ENCODE measurements around the gene CDC73. TPM values are rescaled to one million over a fixed set of nuclear protein-coding genes. Genes with fewer than 3 reads are reported as not detected.

Gene CDC73
- total RNA-seq, 1 experiment from 2014 or later, result 62.5 TPM

GRCh38 chr1:193260896-193261295, 139.1 kb downstream of the CDC73 start:
- H4K91ac ChIP-seq (ENCODE audit: insufficient read length, low read depth, low read length), result no peak overlapping the region
- H3K36me3 Mint-ChIP-seq (ENCODE audit: insufficient read depth in 1 of 3, low read depth in 3 of 3), result peaks cover 0 to 6% (median 0%) of the 10 kb centered on the region in 3 experiments; a peak in 2 of 7 replicates
- H3K9me3 Mint-ChIP-seq, result no peaks in the 10 kb centered on the region
- H2AFZ ChIP-seq (ENCODE audit: low read length), result no peak overlapping the region
- H4K5ac ChIP-seq (ENCODE audit: insufficient read length, low read depth, low read length), result no peak overlapping the region
- H3K23ac ChIP-seq (ENCODE audit: insufficient read length, low read depth, low read length), result no peak overlapping the region
- H3K79me2 ChIP-seq (ENCODE audit: insufficient read depth, low read length), result no peaks in the 10 kb centered on the region
- H3K9me3 ChIP-seq (ENCODE audit: control insufficient read depth, low read depth, low read length), result no peaks in the 10 kb centered on the region
- TF ChIP-seq, protein P1, sequence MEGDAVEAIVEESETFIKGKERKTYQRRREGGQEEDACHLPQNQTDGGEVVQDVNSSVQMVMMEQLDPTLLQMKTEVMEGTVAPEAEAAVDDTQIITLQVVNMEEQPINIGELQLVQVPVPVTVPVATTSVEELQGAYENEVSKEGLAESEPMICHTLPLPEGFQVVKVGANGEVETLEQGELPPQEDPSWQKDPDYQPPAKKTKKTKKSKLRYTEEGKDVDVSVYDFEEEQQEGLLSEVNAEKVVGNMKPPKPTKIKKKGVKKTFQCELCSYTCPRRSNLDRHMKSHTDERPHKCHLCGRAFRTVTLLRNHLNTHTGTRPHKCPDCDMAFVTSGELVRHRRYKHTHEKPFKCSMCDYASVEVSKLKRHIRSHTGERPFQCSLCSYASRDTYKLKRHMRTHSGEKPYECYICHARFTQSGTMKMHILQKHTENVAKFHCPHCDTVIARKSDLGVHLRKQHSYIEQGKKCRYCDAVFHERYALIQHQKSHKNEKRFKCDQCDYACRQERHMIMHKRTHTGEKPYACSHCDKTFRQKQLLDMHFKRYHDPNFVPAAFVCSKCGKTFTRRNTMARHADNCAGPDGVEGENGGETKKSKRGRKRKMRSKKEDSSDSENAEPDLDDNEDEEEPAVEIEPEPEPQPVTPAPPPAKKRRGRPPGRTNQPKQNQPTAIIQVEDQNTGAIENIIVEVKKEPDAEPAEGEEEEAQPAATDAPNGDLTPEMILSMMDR (conservative IDR thresholded peaks at IDR 0.05), result no peak
- DNase-seq, result no peak
- no peaks in the 10 kb centered on the region for H3K27me3 ChIP-seq (ENCODE audit: insufficient read depth, low read length)
- no peak overlapping the region for H3K14ac ChIP-seq (ENCODE audit: insufficient read depth, low read length)
- no peak overlapping the region for H3K27ac Mint-ChIP-seq
- H3K4me1 Mint-ChIP-seq, result peaks cover 3 to 4% of the 10 kb centered on the region in 2 experiments; a peak in 2 of 4 replicates
- H3T11ph ChIP-seq (ENCODE audit: low read length), result no peak overlapping the region
- H3K4me3 Mint-ChIP-seq, result no peak overlapping the region
- H3K9ac ChIP-seq (ENCODE audit: extremely low read depth, insufficient read length, low read length), result no peak overlapping the region
- no peak overlapping the region for H2BK12ac ChIP-seq (ENCODE audit: insufficient read length, low read depth, low read length)
- H3K4me2 ChIP-seq (ENCODE audit: insufficient read depth, insufficient read length, low read length), result no peak overlapping the region
- H3K4ac ChIP-seq (ENCODE audit: low read depth, low read length), result no peak overlapping the region
- H2BK15ac ChIP-seq (ENCODE audit: low read depth, low read length), result no peak overlapping the region
- no peak overlapping the region for H2BK20ac ChIP-seq (ENCODE audit: low read depth, low read length, poor library complexity, severe bottlenecking)
- H2BK5ac ChIP-seq (ENCODE audit: insufficient read length, low read length), result no peak overlapping the region
- no peak overlapping the region for H3K18ac ChIP-seq (ENCODE audit: insufficient read length, low read depth, low read length)
- H2BK120ac ChIP-seq (ENCODE audit: low read depth, low read length, poor library complexity, severe bottlenecking), result no peak overlapping the region
- H2AK5ac ChIP-seq (ENCODE audit: insufficient read length, low read length), result no peak overlapping the region
- H3K23me2 ChIP-seq (ENCODE audit: insufficient read length, low read depth, low read length, poor library complexity, severe bottlenecking), result no peaks in the 10 kb centered on the region
- no peak overlapping the region for H3K56ac ChIP-seq (ENCODE audit: insufficient read length, low read depth, low read length)
- H3K79me1 ChIP-seq (ENCODE audit: insufficient read depth, low read depth, low read length, poor library complexity, severe bottlenecking), result no peaks in the 10 kb centered on the region
- H3K27ac ChIP-seq (ENCODE audit: insufficient read length, low read depth, low read length), result no peak overlapping the region
- H4K8ac ChIP-seq (replicated peaks; ENCODE audit: insufficient read length, low read depth, low read length), result no peak overlapping the region
- no peaks in the 10 kb centered on the region for H3K27me3 Mint-ChIP-seq (ENCODE audit: low read depth)
- H4K20me1 ChIP-seq (ENCODE audit: control insufficient read depth, insufficient read depth, insufficient read length), result no peaks in the 10 kb centered on the region
- no peaks in the 10 kb centered on the region; the same call in 1 of the 2 replicates for H3K4me1 ChIP-seq (ENCODE audit: insufficient read depth, low read length)

All from H9 (cell line).